ENCODE results near the gene CDKN2AIP. TPM values are rescaled to one million over a fixed set of nuclear protein-coding genes. Genes with fewer than 3 reads are reported as not detected.

CDKN2AIP gene
- total RNA-seq, 2 experiments from 2014 or later = 55.7 to 56.9 TPM

- CTCF ChIA-PET = no interaction called here
- Mint-ChIP-seq H3K4me3 (peak overlapping the region; percentile 51), H3K27me3 (no peaks in the 10 kb centered on the region), H3K9me3 (no peaks in the 10 kb centered on the region), H3K36me3 (ENCODE audit: low read depth) (no peaks in the 10 kb centered on the region), H3K4me1 (ENCODE audit: low read depth) (peaks cover 5% of the 10 kb centered on the region), H3K27ac (no peak overlapping the region)
- no peak for TF ChIP-seq CTCF (IDR thresholded peaks at IDR 0.05)
- intact Hi-C loops (cut with DNase I, micrococcal nuclease) = loop anchor here in 1 of 2 experiments (5.0 kb wide), 3 partner anchors 37 to 468 kb away; partner anchors contain the start of gene CDKN2AIP
- Histone ChIP-seq H3K4me1 (ENCODE audit: insufficient read depth, low read length) (peaks cover 10% of the 10 kb centered on the region), H3K36me3 (ENCODE audit: insufficient read depth, low read length) (no peaks in the 10 kb centered on the region), H3K27me3 (ENCODE audit: control insufficient read depth in 1 of 2, insufficient read depth in 2 of 2, low read length in 2 of 2) (no peaks in the 10 kb centered on the region), H3K27ac (ENCODE audit: low read depth in 1 of 2, low read length in 2 of 2) (no peak overlapping the region), H3K9me3 (ENCODE audit: control insufficient read depth in 1 of 2, insufficient read depth in 1 of 2, low read length in 2 of 2) (no peaks in the 10 kb centered on the region), H3K4me3 (ENCODE audit: low read length) (no peak overlapping the region)
- POLR2A ChIA-PET = interaction anchor here (2.7 kb wide), 1 partner anchor 25 kb away, joined by 10 read pairs; no protein-coding TSS in a partner anchor
- DNase-seq (no peak), ATAC-seq (ENCODE audit: poor library complexity) (no peak)
Observed at GRCh38 chr4:183405303-183405702, 39.1 kb upstream of the CDKN2AIP start.

GRCh38 chr4:183407128-183407585 lies 37.3 kb upstream of the CDKN2AIP start:
- Mint-ChIP-seq H3K36me3 (ENCODE audit: low read depth) (no peaks in the 10 kb centered on the region), H3K27ac (peak overlapping the region; percentile 80), H3K4me3 (peak overlapping the region; percentile 81), H3K9me3 (no peaks in the 10 kb centered on the region), H3K27me3 (no peaks in the 10 kb centered on the region), H3K4me1 (ENCODE audit: low read depth) (peaks cover 5% of the 10 kb centered on the region)
- no peaks in the 10 kb centered on the region for H3K27me3 ChIP-seq (ENCODE audit: control insufficient read depth in 1 of 2, insufficient read depth in 2 of 2, low read length in 2 of 2)
- CTCF ChIA-PET = interaction anchor here (0.7 to 1.9 kb wide), 11 partner anchors 9 to 145 kb away, joined by 3 to 18 read pairs (median 4); partner anchors contain the start of gene CDKN2AIP
- H3K27ac ChIP-seq (ENCODE audit: low read depth in 1 of 2, low read length in 2 of 2) = peak overlapping the region; percentile 25 to 58
- peak; percentile 84 for TF ChIP-seq CTCF (IDR thresholded peaks at IDR 0.05)
- H3K9me3 ChIP-seq (ENCODE audit: control insufficient read depth in 1 of 2, insufficient read depth in 1 of 2, low read length in 2 of 2) = no peaks in the 10 kb centered on the region
- POLR2A ChIA-PET = interaction anchor here (0.8 to 2.7 kb wide), 6 partner anchors 20 to 308 kb away, joined by 3 to 47 read pairs (median 7); partner anchors contain the start of genes CDKN2AIP, ING2 and WWC2
- H3K4me3 ChIP-seq (ENCODE audit: low read length) = peak overlapping the region; percentile 69
- intact Hi-C loops (cut with DNase I, micrococcal nuclease) = loop anchor here (2.0 to 5.0 kb wide), 4 partner anchors 35 to 470 kb away; partner anchors contain the start of gene CDKN2AIP (in 2 of the 2)
- ATAC-seq (ENCODE audit: poor library complexity) (peak; percentile 94), DNase-seq (peak; percentile 82 to 93 (median 90))
- H3K36me3 ChIP-seq (ENCODE audit: insufficient read depth, low read length) = no peaks in the 10 kb centered on the region
- H3K4me1 ChIP-seq (ENCODE audit: insufficient read depth, low read length) = peaks cover 10% of the 10 kb centered on the region

GRCh38 chr4:183407635-183408464 lies 36.6 kb upstream of the CDKN2AIP start:
- peak overlapping the region in 1 of 2 donors; percentile 58 for H3K27ac ChIP-seq (ENCODE audit: low read depth in 1 of 2, low read length in 2 of 2)
- DNase-seq = no peak
- CTCF ChIA-PET = interaction anchor here (0.7 to 1.9 kb wide), 11 partner anchors 9 to 145 kb away, joined by 3 to 18 read pairs (median 4); partner anchors contain the start of gene CDKN2AIP

More at GRCh38 chr4:183407635-183408464, 36.6 kb upstream of the CDKN2AIP start:
- no peaks in the 10 kb centered on the region for H3K27me3 ChIP-seq (ENCODE audit: control insufficient read depth in 1 of 2, insufficient read depth in 2 of 2, low read length in 2 of 2)
- no peaks in the 10 kb centered on the region for H3K9me3 ChIP-seq (ENCODE audit: control insufficient read depth in 1 of 2, insufficient read depth in 1 of 2, low read length in 2 of 2)
- peak; percentile 25 for TF ChIP-seq CTCF (IDR thresholded peaks at IDR 0.05)
- peaks cover 10% of the 10 kb centered on the region for H3K4me1 ChIP-seq (ENCODE audit: insufficient read depth, low read length)
- Mint-ChIP-seq H3K4me3 (peak overlapping the region; percentile 81), H3K36me3 (ENCODE audit: low read depth) (no peaks in the 10 kb centered on the region), H3K27ac (peak overlapping the region; percentile 80), H3K9me3 (no peaks in the 10 kb centered on the region), H3K4me1 (ENCODE audit: low read depth) (peaks cover 5% of the 10 kb centered on the region), H3K27me3 (no peaks in the 10 kb centered on the region)
- POLR2A ChIA-PET = interaction anchor here (0.6 to 2.7 kb wide), 7 partner anchors 20 to 309 kb away, joined by 3 to 47 read pairs (median 7); partner anchors contain the start of genes CDKN2AIP, ING2 and WWC2
- intact Hi-C loops (cut with DNase I, micrococcal nuclease) = loop anchor here (2.0 to 5.0 kb wide), 4 partner anchors 34 to 471 kb away; partner anchors contain the start of gene CDKN2AIP (in 2 of the 2)
- H3K4me3 ChIP-seq (ENCODE audit: low read length) = peak overlapping the region; percentile 69
- no peaks in the 10 kb centered on the region for H3K36me3 ChIP-seq (ENCODE audit: insufficient read depth, low read length)
- no peak for ATAC-seq (ENCODE audit: poor library complexity)
